Neuronal stem cell (in vitro differentiated cells): ENCODE results near the gene TXLNB.
"Not testable (repeated sequence)": the region's sequence is repeated elsewhere in the genome, so short reads cannot be mapped to it uniquely, and the experiment has no call there.

Source experiments
- DNase-seq: peaks from one replicate; pipeline ENCODE4 v3.0.0-alpha.2; 2013; ENCODE audit warnings: low spot score
- H2AFZ ChIP-seq: one replicate; pipeline ENCODE4 v1.6.1; 2013; ENCODE audit warnings: mild to moderate bottlenecking, low read length, inconsistent platforms
- H2AK5ac ChIP-seq: 2 replicates; pipeline ENCODE4 v1.6.1; 2013; ENCODE audit warnings: low read depth, mild to moderate bottlenecking, inconsistent platforms, low read length, moderate library complexity, mixed read lengths
- H2BK120ac ChIP-seq: 2 replicates; pipeline ENCODE4 v1.6.1; 2013; ENCODE audit warnings: low read depth, mild to moderate bottlenecking, inconsistent platforms, low read length, moderate library complexity, mixed read lengths
- H2BK12ac ChIP-seq: one replicate; pipeline ENCODE4 v1.6.1; 2013; ENCODE audit warnings: low read length, inconsistent platforms
- H2BK15ac ChIP-seq: 2 replicates; pipeline ENCODE4 v1.6.1; 2013; ENCODE audit warnings: mild to moderate bottlenecking, low read length, inconsistent platforms, mixed read lengths
- H2BK5ac ChIP-seq: one replicate; pipeline ENCODE4 v1.6.1; 2013; ENCODE audit warnings: inconsistent platforms, mild to moderate bottlenecking, low read length, moderate library complexity
- H3K14ac ChIP-seq: one replicate; pipeline ENCODE4 v1.6.1; 2013; ENCODE audit warnings: low read length, inconsistent platforms
- H3K18ac ChIP-seq: 2 replicates; pipeline ENCODE4 v1.6.1; 2013; ENCODE audit warnings: low read length, inconsistent platforms
- H3K23ac ChIP-seq: 2 replicates; pipeline ENCODE4 v1.6.1; 2013; ENCODE audit warnings: low read depth, mild to moderate bottlenecking, mixed read lengths, low read length, inconsistent platforms; ENCODE audit not compliant: poor library complexity
- H3K27ac ChIP-seq: replicated peaks from 3 replicates; pipeline ENCODE4 v1.5.1; 2013; ENCODE audit warnings: low read length, inconsistent platforms
- H3K27me3 ChIP-seq, 3 experiments: 2 replicates each; pipeline ENCODE4 v1.6.1; 2013; ENCODE audit warnings: low read length in 3 of 3, mild to moderate bottlenecking in 2 of 3, inconsistent platforms in 1 of 3, low read depth in 1 of 3, mixed read lengths in 1 of 3, moderate library complexity in 1 of 3; ENCODE audit not compliant: control insufficient read depth in 3 of 3, insufficient read depth in 3 of 3
- H3K36me3 ChIP-seq, 2 donors: replicated peaks in 1 of 2; 2 replicates each; pipeline ENCODE4 v1.6.1; 2013; ENCODE audit warnings: low read length in 2 of 2; ENCODE audit not compliant: control insufficient read depth in 2 of 2, insufficient read depth in 2 of 2
- H3K4ac ChIP-seq: 2 replicates; pipeline ENCODE4 v1.6.1; 2013; ENCODE audit warnings: inconsistent platforms, mild to moderate bottlenecking, low read length, moderate library complexity
- H3K4me1 ChIP-seq, 2 donors: 1 replicate in 1 of 2; 2 replicates in 1 of 2; pipeline ENCODE4 v1.6.1; 2013; ENCODE audit warnings: low read length in 2 of 2, low read depth in 1 of 2; ENCODE audit not compliant: control insufficient read depth in 2 of 2, insufficient read depth in 1 of 2
- H3K4me2 ChIP-seq: one replicate; pipeline ENCODE4 v1.6.1; 2013; ENCODE audit warnings: mild to moderate bottlenecking, low read length, inconsistent platforms; ENCODE audit not compliant: insufficient read depth, poor library complexity, severe bottlenecking
- H3K4me3 ChIP-seq, 2 donors: 2 replicates each; pipeline ENCODE4 v1.5.1; 2013; ENCODE audit warnings: low read length in 2 of 2, mild to moderate bottlenecking in 2 of 2, inconsistent platforms in 1 of 2, moderate library complexity in 1 of 2
- H3K79me1 ChIP-seq: one replicate; pipeline ENCODE4 v1.6.1; 2013; ENCODE audit warnings: low read depth, mild to moderate bottlenecking, inconsistent platforms, low read length, moderate library complexity
- H3K9ac ChIP-seq: one replicate; pipeline ENCODE4 v1.6.1; 2013; ENCODE audit warnings: mild to moderate bottlenecking, low read depth, low read length, inconsistent platforms; ENCODE audit not compliant: poor library complexity
- H3K9me3 ChIP-seq, 2 donors: replicated peaks in 1 of 2; 2 replicates each; pipeline versions ENCODE3 to v1.6.1; 2013; ENCODE audit warnings: low read length in 2 of 2, mild to moderate bottlenecking in 2 of 2, inconsistent platforms in 1 of 2, low read depth in 1 of 2, mixed read lengths in 1 of 2, moderate library complexity in 1 of 2; ENCODE audit not compliant: control insufficient read depth in 2 of 2, insufficient read depth in 1 of 2
- H4K8ac ChIP-seq: one replicate; pipeline ENCODE4 v1.6.1; 2013; ENCODE audit warnings: low read depth, mild to moderate bottlenecking, inconsistent platforms, low read length, moderate library complexity
- H4K91ac ChIP-seq: one replicate; pipeline ENCODE4 v1.6.1; 2013; ENCODE audit warnings: low read length, low read depth, mild to moderate bottlenecking, inconsistent platforms; ENCODE audit not compliant: poor library complexity
- WGBS, 2 donors: extraction: QIAGEN DNeasy Blood & Tissue Kit; methylation state at CpG; one replicate each; pipeline ENCODE4 v1.1.7; 2013; ENCODE audit warnings: missing lambda C conversion rate in 2 of 2, mixed read lengths in 1 of 2; ENCODE audit not compliant: insufficient read length in 2 of 2, insufficient replicate concordance in 1 of 2; ENCODE audit errors: extremely low coverage in 2 of 2; 5-methylcytosine and 5-hydroxymethylcytosine counted together

Gene TXLNB

GRCh38 chr6:139219271-139219729, 72.5 kb downstream of the TXLNB start:
- Histone ChIP-seq H3K27me3 (no peaks in the 10 kb centered on the region), H3K9me3 (peaks cover 2% of the 10 kb centered on the region in 2 donors), H3K79me1 (no peaks in the 10 kb centered on the region), H3K9ac (no peak overlapping the region), H3K27ac (peak overlapping the region; percentile 21), H4K91ac (no peak overlapping the region), H4K8ac (no peak overlapping the region), H3K23ac (no peak overlapping the region), H2BK120ac (no peak overlapping the region), H3K18ac (no peak overlapping the region), H3K14ac (no peak overlapping the region), H3K4ac (no peak overlapping the region), H3K4me3 (peak overlapping the region in 1 of 2 donors; percentile 13), H3K36me3 (no peaks in the 10 kb centered on the region), H3K4me2 (no peak overlapping the region), H2BK5ac (no peak overlapping the region), H3K4me1 (peaks cover 0 to 2% of the 10 kb centered on the region in 2 donors), H2AFZ (peak overlapping the region; percentile 91), H2BK12ac (no peak overlapping the region), H2AK5ac (no peak overlapping the region), H2BK15ac (no peak overlapping the region)
- no CpG with 5 or more reads among the region's 7 CpGs for WGBS, 2 donors
- peak; percentile 70 for DNase-seq

GRCh38 chr6:139212460-139212859, 79.3 kb downstream of the TXLNB start:
- H3K27ac ChIP-seq, H2BK120ac ChIP-seq, H3K4me1 ChIP-seq, H3K36me3 ChIP-seq, H2BK12ac ChIP-seq, H3K4me3 ChIP-seq, H3K18ac ChIP-seq, H3K27me3 ChIP-seq, H2AFZ ChIP-seq, H2BK15ac ChIP-seq, DNase-seq, H4K91ac ChIP-seq, H3K4ac ChIP-seq, H3K14ac ChIP-seq, H3K9ac ChIP-seq, H3K79me1 ChIP-seq, H3K23ac ChIP-seq, H4K8ac ChIP-seq, H2AK5ac ChIP-seq, H3K4me2 ChIP-seq, H3K9me3 ChIP-seq, H2BK5ac ChIP-seq: not testable (repeated sequence)
- WGBS, 2 donors: no CpG with 5 or more reads among the region's 2 CpGs

GRCh38 chr6:139210766-139211165, 81.0 kb downstream of the TXLNB start:
- not testable (repeated sequence) for H3K27ac ChIP-seq, H4K91ac ChIP-seq, H3K4me1 ChIP-seq, H3K14ac ChIP-seq, H2AFZ ChIP-seq, H3K4me2 ChIP-seq, H3K4ac ChIP-seq, H3K4me3 ChIP-seq, H3K27me3 ChIP-seq, H2BK15ac ChIP-seq, H2BK12ac ChIP-seq, H2BK5ac ChIP-seq, H3K9ac ChIP-seq, DNase-seq, H2AK5ac ChIP-seq, H3K9me3 ChIP-seq, H3K36me3 ChIP-seq, H3K23ac ChIP-seq, H3K79me1 ChIP-seq, H4K8ac ChIP-seq, H2BK120ac ChIP-seq, H3K18ac ChIP-seq
- no CpG with 5 or more reads among the region's 10 CpGs for WGBS, 2 donors

- Histone ChIP-seq H2BK12ac (no peak overlapping the region), H2BK5ac (no peak overlapping the region), H3K79me1 (no peaks in the 10 kb centered on the region), H3K36me3 (peaks cover 0 to 2% of the 10 kb centered on the region in 2 donors), H2AFZ (no peak overlapping the region), H3K9ac (no peak overlapping the region), H3K4ac (no peak overlapping the region), H3K14ac (no peak overlapping the region), H2AK5ac (no peak overlapping the region), H3K18ac (no peak overlapping the region), H3K27ac (no peak overlapping the region), H3K4me2 (no peak overlapping the region), H3K9me3 (peaks cover 3% of the 10 kb centered on the region in 2 donors), H3K23ac (no peak overlapping the region), H3K27me3 (no peaks in the 10 kb centered on the region), H4K8ac (no peak overlapping the region), H4K91ac (no peak overlapping the region), H2BK15ac (no peak overlapping the region), H3K4me1 (no peaks in the 10 kb centered on the region), H2BK120ac (no peak overlapping the region), H3K4me3 (no peak overlapping the region)
- no peak for DNase-seq
- no CpG with 5 or more reads among the region's 3 CpGs for WGBS, 2 donors
These were observed 86.0 kb downstream of the TXLNB start for GRCh38 chr6:139205843-139206242.
